GM18909 (cell line): ENCODE results near the gene FBXO17.

Experiments used
- ATAC-seq: cut with Tn5 transposase; IDR thresholded peaks from one replicate; pipeline ENCODE4 v1.9.1; 2021; ENCODE audit warnings: mild to moderate bottlenecking; ENCODE audit not compliant: unreplicated experiment, poor library complexity

FBXO17 gene

DNA sequence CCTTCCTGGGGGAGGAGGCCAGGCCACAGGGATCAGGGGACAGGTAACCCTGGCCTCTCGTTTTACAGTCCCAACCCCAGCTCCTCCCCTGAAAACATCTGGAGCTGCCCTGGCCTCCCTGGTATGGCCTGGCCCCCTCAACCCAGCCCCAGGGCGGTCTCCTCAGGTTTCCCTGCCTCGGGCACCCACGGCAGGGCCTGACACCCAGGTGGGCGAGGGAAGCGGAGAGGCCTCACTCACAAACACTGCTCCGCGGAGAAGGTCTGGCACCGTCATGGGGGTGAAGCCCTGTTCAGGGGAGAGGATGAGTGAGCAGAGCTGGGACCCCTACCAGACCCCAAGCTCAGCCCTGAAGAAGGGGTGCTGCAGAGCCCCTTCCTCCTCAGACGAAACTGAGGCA, 57.0 kb downstream of the FBXO17 start:
- ATAC-seq = no peak

DNA sequence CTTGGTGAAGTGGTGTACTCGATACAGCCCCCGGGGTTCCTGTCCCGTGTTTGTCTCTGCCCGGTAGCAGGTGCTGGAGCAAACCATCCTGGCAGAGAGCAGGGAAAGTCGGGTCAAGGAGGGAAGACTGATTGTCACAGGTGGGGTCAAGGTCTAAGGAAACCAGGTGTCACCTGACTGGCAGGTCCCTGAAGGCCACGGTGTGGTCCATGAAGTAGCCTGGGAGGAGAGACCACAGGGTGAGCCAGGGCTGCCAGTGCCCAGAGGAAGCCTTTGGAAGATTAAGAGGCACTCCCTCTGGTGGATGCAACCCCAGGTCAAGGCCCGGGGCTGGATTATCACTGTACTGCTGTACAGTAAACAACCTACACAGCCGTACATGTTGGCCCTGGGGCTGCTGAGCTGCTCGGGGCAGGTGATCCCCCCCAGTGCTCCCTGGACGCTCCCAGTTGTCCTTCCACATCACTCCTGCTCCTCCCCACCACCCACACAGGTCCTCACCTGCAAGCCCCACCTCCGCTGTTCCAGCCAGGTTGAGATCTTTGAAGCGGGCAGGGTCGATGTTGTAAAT, 57.5 kb downstream of the FBXO17 start:
- ATAC-seq = no peak

DNA sequence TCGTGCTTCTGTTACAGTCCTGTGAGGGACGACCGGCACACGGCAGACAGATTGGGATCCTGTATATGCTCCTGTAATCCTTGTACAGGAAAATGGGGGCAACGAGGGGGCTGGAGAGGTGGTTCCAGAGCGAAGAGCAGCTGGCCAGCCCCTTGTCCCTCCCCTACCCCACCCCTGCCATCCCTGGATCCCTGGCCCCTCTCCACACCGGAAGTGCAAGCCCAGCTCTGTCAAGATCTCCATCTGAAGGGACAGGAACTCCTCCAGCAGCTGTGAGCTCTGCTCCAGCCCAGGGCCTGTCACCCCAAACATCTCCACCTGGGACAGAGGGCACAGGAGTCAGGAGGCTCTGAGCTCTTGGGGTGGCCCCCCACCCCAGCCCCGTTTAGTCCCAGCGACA, 58.0 kb downstream of the FBXO17 start:
- ATAC-seq = no peak

GRCh38 chr19:38915329-38916321, 59.9 kb downstream of the FBXO17 start:
- ATAC-seq = no peak

GRCh38 chr19:38913958-38914357, 61.6 kb downstream of the FBXO17 start:
- no peak for ATAC-seq

- ATAC-seq = no peak
Measured at GRCh38 chr19:38912600-38913514, 62.7 kb downstream of the FBXO17 start.

DNA sequence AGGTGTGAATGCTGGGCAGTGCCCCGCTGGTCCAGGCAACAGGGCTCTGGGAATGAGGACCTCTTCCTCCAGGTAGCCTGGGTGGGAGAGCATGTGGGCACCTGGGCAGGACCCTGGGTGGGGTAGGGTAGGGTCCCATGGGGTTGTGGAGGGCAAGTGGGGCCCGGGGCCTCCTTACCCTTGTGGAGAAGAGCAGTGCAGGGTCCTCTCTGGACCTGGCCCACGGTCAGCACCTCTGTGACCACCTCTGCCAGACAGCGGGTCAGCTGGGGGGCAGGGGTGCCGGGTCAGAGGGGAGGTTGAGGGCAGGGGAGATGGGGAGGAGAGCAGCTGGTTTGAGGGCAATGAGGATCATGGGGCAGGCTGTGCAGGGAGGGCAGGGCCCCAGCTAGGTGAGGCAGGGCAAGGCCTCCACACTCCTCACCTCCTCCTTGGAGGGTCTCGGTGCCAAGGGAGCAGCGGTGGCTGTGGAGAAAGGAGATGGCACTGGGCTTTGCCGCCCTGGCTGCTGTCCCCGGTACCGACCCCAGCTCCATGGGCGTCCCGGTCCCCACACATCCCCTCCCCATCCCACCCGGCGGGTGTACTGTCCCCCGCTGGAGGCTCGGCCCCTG, 64.0 kb downstream of the FBXO17 start:
- ATAC-seq = no peak

DNA sequence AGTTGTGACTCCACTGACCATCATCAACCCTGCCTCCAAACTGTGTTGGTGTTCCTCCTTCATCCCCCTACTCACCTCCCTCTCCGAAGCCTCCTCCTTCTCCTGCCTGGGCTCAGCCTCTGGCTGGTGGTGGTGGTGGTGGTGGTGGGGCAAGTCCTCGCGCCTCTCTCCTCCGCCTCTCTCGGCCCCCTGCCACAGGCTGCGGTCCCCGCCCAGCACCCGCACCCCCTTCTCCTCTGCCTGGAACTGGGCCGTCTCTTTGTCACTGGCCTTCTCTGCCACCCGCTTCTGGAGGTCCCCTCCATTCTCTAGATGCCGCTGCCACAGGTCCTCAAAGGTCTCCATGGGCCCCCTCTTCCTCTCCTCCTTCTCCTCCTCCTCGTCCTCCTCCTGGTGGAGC, 65.1 kb downstream of the FBXO17 start:
- ATAC-seq = no peak

DNA sequence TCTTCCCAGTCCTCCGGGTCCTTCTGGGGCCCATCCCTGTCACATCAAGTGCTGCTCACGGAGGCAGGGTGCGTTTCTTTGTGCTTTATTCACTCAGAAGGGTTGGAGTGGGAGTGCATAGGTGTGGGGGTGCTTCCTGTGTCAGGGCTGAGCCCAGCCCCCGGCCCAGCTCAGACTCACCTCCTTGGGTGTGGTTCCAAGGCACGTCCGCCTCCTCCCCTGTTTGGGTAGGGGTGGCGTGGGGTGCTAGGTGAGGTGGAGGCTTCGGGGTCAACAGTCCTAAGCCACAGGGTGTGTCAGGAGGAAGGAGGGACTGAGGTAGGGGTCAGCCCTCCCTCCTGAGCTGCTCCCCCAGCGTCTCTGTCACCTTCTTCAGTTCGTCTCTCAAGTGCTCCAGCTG, 66.6 kb downstream of the FBXO17 start:
- no peak for ATAC-seq

- no peak for ATAC-seq
Measured at GRCh38 chr19:38907670-38908069, 67.9 kb downstream of the FBXO17 start.

DNA sequence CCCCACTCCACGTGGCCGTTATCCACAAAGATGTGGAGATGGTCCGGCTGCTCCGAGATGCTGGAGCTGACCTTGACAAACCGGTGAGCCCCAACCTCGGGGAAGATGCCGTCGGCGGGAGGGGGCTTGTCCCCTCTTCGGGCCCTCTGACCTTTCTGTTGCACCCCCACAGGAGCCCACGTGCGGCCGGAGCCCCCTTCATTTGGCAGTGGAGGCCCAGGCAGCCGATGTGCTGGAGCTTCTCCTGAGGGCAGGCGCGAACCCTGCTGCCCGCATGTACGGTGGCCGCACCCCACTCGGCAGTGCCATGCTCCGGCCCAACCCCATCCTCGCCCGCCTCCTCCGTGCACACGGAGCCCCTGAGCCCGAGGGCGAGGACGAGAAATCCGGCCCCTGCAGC, 68.3 kb downstream of the FBXO17 start:
- ATAC-seq = no peak

GRCh38 chr19:38905620-38906019, 69.9 kb downstream of the FBXO17 start:
- ATAC-seq = no peak

- ATAC-seq = no peak
Measured at GRCh38 chr19:38904581-38905539, 70.7 kb downstream of the FBXO17 start.

DNA sequence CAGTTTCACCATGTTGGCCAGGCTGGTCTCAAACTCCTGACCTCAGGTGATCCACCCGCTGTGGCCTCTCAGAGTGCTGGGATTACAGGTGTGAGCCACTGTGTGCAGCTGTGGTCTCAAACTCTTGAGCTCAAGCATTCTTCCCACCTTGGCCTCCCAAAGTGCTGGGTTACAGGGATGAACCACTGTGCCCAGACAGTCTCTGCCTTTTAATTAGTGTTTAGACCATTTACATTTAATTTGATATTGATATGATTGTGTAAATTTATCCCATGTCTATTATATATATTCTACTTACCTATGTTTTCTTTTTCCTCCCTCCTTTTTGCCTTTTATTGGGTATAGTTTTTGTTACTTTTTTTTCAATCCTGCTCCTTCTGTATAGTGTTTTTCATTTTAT, 73.9 kb downstream of the FBXO17 start:
- ATAC-seq = no peak

- no peak for ATAC-seq
Measured at GRCh38 chr19:38900743-38901190, 74.8 kb downstream of the FBXO17 start.

DNA sequence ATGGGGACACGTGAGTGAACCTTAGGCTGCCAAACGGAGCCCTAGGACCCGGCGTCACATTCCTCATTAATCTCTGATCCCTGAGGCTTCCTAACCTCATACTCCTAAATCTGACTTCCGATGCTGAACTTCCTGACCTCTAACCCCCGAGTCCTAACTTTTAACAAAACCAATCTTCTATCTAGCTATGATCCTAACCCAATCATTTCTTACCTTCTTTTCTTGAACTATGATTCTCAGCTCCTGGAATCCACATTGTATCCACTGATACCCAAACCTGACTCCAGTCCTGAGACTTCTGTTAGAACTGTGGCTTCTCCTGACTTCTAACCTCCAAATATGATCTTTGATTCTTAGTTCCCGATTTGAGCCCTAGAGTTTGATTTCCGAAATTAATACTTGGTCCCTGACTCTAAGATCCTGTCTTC, 75.3 kb downstream of the FBXO17 start:
- no peak for ATAC-seq

GRCh38 chr19:38899447-38900201, 75.9 kb downstream of the FBXO17 start, which contains the start of the genes NFKBIB and SIRT2:
NFKBIB (plus strand) TSS chr19:38899969; CDS start chr19:38900033, 64 bp downstream.
SIRT2 (minus strand) TSS chr19:38899618; CDS start chr19:38899521, 97 bp downstream.
- peak; percentile 91 for ATAC-seq

DNA sequence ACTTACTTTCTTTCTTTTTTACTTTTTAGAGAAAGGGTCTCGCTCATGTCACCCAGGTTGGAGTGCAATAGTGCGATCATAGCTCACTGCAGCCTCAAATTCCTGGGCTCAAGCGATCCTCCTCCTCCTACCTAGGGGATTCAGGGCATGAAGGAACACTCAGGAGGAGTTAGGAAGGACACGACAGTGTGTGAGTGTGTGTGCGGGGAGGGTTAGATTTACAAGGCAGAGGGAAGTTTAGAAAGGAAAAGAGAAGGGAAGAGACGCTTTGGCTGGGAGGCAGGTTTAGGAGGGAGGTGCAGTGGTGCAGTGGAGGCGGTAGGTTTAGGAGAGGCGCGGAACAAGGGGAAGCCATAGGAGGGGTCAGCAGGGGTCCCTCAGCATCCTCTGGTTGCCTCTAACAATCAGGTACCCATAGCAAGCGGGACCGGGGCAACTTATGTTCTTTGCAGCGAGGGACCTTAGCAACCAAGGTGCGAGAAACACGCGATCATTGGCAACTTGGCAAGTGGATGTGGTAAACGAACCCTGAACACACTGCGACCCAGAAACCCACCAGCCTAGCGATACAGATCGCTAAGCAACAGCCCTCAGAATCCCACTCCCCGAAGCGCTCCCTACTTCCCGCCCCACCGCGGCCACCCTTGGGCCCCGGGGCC, 76.6 kb downstream of the FBXO17 start:
- ATAC-seq = no peak
